ENCODE measurements around the gene FRAT1.

GRCh38 chr10:97277551-97277950, 41.5 kb upstream of the FRAT1 start:
- TF ChIP-seq, protein P1, sequence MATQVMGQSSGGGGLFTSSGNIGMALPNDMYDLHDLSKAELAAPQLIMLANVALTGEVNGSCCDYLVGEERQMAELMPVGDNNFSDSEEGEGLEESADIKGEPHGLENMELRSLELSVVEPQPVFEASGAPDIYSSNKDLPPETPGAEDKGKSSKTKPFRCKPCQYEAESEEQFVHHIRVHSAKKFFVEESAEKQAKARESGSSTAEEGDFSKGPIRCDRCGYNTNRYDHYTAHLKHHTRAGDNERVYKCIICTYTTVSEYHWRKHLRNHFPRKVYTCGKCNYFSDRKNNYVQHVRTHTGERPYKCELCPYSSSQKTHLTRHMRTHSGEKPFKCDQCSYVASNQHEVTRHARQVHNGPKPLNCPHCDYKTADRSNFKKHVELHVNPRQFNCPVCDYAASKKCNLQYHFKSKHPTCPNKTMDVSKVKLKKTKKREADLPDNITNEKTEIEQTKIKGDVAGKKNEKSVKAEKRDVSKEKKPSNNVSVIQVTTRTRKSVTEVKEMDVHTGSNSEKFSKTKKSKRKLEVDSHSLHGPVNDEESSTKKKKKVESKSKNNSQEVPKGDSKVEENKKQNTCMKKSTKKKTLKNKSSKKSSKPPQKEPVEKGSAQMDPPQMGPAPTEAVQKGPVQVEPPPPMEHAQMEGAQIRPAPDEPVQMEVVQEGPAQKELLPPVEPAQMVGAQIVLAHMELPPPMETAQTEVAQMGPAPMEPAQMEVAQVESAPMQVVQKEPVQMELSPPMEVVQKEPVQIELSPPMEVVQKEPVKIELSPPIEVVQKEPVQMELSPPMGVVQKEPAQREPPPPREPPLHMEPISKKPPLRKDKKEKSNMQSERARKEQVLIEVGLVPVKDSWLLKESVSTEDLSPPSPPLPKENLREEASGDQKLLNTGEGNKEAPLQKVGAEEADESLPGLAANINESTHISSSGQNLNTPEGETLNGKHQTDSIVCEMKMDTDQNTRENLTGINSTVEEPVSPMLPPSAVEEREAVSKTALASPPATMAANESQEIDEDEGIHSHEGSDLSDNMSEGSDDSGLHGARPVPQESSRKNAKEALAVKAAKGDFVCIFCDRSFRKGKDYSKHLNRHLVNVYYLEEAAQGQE (IDR thresholded peaks at IDR 0.05; ENCODE audit: low read depth, low read length): no peak
- TF ChIP-seq YY1 (IDR thresholded peaks at IDR 0.05; ENCODE audit: low read depth, low read length): no peak
- TF ChIP-seq, protein P2, sequence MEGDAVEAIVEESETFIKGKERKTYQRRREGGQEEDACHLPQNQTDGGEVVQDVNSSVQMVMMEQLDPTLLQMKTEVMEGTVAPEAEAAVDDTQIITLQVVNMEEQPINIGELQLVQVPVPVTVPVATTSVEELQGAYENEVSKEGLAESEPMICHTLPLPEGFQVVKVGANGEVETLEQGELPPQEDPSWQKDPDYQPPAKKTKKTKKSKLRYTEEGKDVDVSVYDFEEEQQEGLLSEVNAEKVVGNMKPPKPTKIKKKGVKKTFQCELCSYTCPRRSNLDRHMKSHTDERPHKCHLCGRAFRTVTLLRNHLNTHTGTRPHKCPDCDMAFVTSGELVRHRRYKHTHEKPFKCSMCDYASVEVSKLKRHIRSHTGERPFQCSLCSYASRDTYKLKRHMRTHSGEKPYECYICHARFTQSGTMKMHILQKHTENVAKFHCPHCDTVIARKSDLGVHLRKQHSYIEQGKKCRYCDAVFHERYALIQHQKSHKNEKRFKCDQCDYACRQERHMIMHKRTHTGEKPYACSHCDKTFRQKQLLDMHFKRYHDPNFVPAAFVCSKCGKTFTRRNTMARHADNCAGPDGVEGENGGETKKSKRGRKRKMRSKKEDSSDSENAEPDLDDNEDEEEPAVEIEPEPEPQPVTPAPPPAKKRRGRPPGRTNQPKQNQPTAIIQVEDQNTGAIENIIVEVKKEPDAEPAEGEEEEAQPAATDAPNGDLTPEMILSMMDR (IDR thresholded peaks at IDR 0.05 in 2 of 3, conservative IDR thresholded peaks at IDR 0.05 in 1 of 3; ENCODE audit: control insufficient read depth in 2 of 3, extremely low read depth in 1 of 3, insufficient read depth in 1 of 3, low read depth in 3 of 3, low read length in 3 of 3): no peak
- TF ChIP-seq NFIC (IDR thresholded peaks at IDR 0.05; ENCODE audit: low read depth, low read length): no peak
- TF ChIP-seq, protein P3, sequence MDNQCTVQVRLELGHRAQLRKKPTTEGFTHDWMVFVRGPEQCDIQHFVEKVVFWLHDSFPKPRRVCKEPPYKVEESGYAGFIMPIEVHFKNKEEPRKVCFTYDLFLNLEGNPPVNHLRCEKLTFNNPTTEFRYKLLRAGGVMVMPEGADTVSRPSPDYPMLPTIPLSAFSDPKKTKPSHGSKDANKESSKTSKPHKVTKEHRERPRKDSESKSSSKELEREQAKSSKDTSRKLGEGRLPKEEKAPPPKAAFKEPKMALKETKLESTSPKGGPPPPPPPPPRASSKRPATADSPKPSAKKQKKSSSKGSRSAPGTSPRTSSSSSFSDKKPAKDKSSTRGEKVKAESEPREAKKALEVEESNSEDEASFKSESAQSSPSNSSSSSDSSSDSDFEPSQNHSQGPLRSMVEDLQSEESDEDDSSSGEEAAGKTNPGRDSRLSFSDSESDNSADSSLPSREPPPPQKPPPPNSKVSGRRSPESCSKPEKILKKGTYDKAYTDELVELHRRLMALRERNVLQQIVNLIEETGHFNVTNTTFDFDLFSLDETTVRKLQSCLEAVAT (IDR thresholded peaks at IDR 0.05): no peak
- no peak for TF ChIP-seq SREBF1 (IDR thresholded peaks at IDR 0.05; ENCODE audit: low read length)
- TF ChIP-seq GABPA (IDR thresholded peaks at IDR 0.05; ENCODE audit: low read depth): no peak
- no peak for TF ChIP-seq TCF7 (IDR thresholded peaks at IDR 0.05; ENCODE audit: borderline replicate concordance)
